B cell (primary cell): Measurements from ENCODE around the gene GLCE. TPM values are rescaled to one million over a fixed set of nuclear protein-coding genes. Genes with fewer than 3 reads are reported as not detected.

Source experiments
- ATAC-seq: fragments of 200-7000 bp; cut with Tn5 transposase; one replicate; pipeline ENCODE4 v1.10.0; 2021; ENCODE audit warnings: low read depth, mild to moderate bottlenecking, moderate number of reproducible peaks, moderate library complexity
- CTCF ChIA-PET: fragments of 350-600 bp; sonication (Branson Sonifier 250); formaldehyde crosslinking; loops from one replicate; lab custom pipeline; 2021; ENCODE audit warnings: antibody characterized with exemption, inconsistent platforms; lab: Charles Lee
- POLR2A ChIA-PET: fragments of 350-600 bp; sonication (Branson Sonifier 250); formaldehyde crosslinking; loops from one replicate; lab custom pipeline; 2021; ENCODE audit warnings: antibody characterized with exemption; lab: Charles Lee
- DNase-seq: peaks from one replicate; pipeline ENCODE4 v3.0.0; 2013
- H2AFZ ChIP-seq: 2 replicates; pipeline ENCODE4 v1.6.1; 2012; ENCODE audit warnings: mild to moderate bottlenecking, low read depth, low read length; ENCODE audit not compliant: insufficient read depth, poor library complexity, severe bottlenecking
- H3K27ac ChIP-seq, 2 donors: 1 replicate in 1 of 2; 2 replicates in 1 of 2; pipeline ENCODE4 v1.5.1; 2012 to 2013; ENCODE audit warnings: low read length in 2 of 2, mild to moderate bottlenecking in 2 of 2, moderate library complexity in 1 of 2
- H3K27me3 ChIP-seq, 4 experiments: fragments of 200-600 bp in 1 of 4; sonication (generic) in 1 of 4; replicated peaks in 1 of 4; 1 replicate in 2 of 4; 2 replicates in 2 of 4; pipeline versions ENCODE4 v1.6.1 to v1.7.0; 2013 to 2016; ENCODE audit warnings: low read length in 3 of 4, mild to moderate bottlenecking in 2 of 4, mixed read lengths in 1 of 4, moderate library complexity in 1 of 4; ENCODE audit not compliant: insufficient read depth in 4 of 4, control insufficient read depth in 3 of 4; ENCODE audit errors: control extremely low read depth in 1 of 4
- H3K36me3 ChIP-seq, 2 experiments: replicated peaks in 1 of 2; 1 replicate in 1 of 2; 2 replicates in 1 of 2; pipeline versions ENCODE4 v1.6.1 to v1.7.1; 2013; ENCODE audit warnings: low read length in 1 of 2; ENCODE audit not compliant: insufficient read depth in 2 of 2, control insufficient read depth in 1 of 2; ENCODE audit errors: control extremely low read depth in 1 of 2, extremely low read depth in 1 of 2
- H3K4me1 ChIP-seq, 2 donors: fragments of 200-600 bp in 1 of 2; sonication (generic) in 1 of 2; 1 replicate in 1 of 2; 2 replicates in 1 of 2; pipeline versions ENCODE4 v1.5.1 to v1.6.1; 2013 to 2017; ENCODE audit warnings: low read length in 2 of 2; ENCODE audit not compliant: control insufficient read depth in 2 of 2, insufficient read depth in 2 of 2
- H3K4me2 ChIP-seq: replicated peaks from 2 replicates; pipeline ENCODE3; 2012; ENCODE audit warnings: mild to moderate bottlenecking, low read depth, low read length; ENCODE audit not compliant: poor library complexity, severe bottlenecking
- H3K4me3 ChIP-seq, 5 experiments: fragments of 200-600 bp in 1 of 5; sonication (generic) in 1 of 5; 1 replicate in 3 of 5; 2 replicates in 2 of 5; pipeline versions ENCODE4 v1.5.1 to v1.7.0; 2011 to 2016; ENCODE audit warnings: low read length in 4 of 5, mild to moderate bottlenecking in 4 of 5, low read depth in 2 of 5, control low read depth in 1 of 5, moderate library complexity in 1 of 5; ENCODE audit not compliant: insufficient read depth in 1 of 5; ENCODE audit errors: control extremely low read depth in 1 of 5, extremely low read depth in 1 of 5
- H3K79me2 ChIP-seq: fragments of 200-600 bp; sonication (generic); one replicate; pipeline ENCODE4 v1.6.0; 2016; ENCODE audit warnings: low read length; ENCODE audit not compliant: control insufficient read depth, insufficient read depth
- H3K9ac ChIP-seq: fragments of 200-600 bp; sonication (generic); 2 replicates; pipeline ENCODE4 v1.6.1; 2017; ENCODE audit warnings: mild to moderate bottlenecking, low read length, moderate library complexity
- H3K9me3 ChIP-seq, 3 donors: one replicate each; pipeline versions ENCODE4 v1.6.1 to v1.7.1; 2013; ENCODE audit warnings: low read length in 2 of 3; ENCODE audit not compliant: control insufficient read depth in 2 of 3, insufficient read depth in 1 of 3; ENCODE audit errors: control extremely low read depth in 1 of 3
- H4K20me1 ChIP-seq: 2 replicates; pipeline ENCODE4 v1.6.0; 2012; ENCODE audit warnings: mild to moderate bottlenecking, low read length; ENCODE audit not compliant: insufficient read depth, control insufficient read depth, poor library complexity, severe bottlenecking
- H3K27ac Mint-ChIP-seq: one replicate; pipeline ENCODE4 v1.8.0; 2021; ENCODE audit warnings: mixed read lengths
- H3K27me3 Mint-ChIP-seq: one replicate; pipeline ENCODE4 v1.8.0; 2021; ENCODE audit warnings: mixed read lengths
- H3K4me1 Mint-ChIP-seq: one replicate; pipeline ENCODE4 v1.8.0; 2021; ENCODE audit warnings: mixed read lengths
- H3K4me3 Mint-ChIP-seq: one replicate; pipeline ENCODE4 v1.8.0; 2021; ENCODE audit warnings: mixed read lengths
- H3K9me3 Mint-ChIP-seq: one replicate; pipeline ENCODE4 v1.8.0; 2022; ENCODE audit warnings: mixed read lengths; ENCODE audit not compliant: insufficient read depth
- EZH2 ChIP-seq: IDR thresholded peaks from 2 replicates; pipeline ENCODE4 v1.6.1; 2012; ENCODE audit warnings: borderline replicate concordance, low read depth, mild to moderate bottlenecking, moderate library complexity, low read length; ENCODE audit not compliant: insufficient read depth, poor library complexity, severe bottlenecking
- WGBS: methylation state at CpG from one replicate; pipeline ENCODE4 v1.1.5; 2013; ENCODE audit warnings: missing lambda C conversion rate; ENCODE audit not compliant: insufficient coverage; 5-methylcytosine and 5-hydroxymethylcytosine counted together
- intact Hi-C: fragments of 100-400 bp; cut with micrococcal nuclease; formaldehyde crosslinking; loops from one replicate; pipeline ENCODE4 v1.10.0; 2022
- polyA plus RNA-seq: library from polyadenylated mRNA; depleted of rRNA; stranded (reverse); fragments of >200 nt; gene quantifications from 2 replicates; pipeline ENCODE4 v1.2.3, GENCODE V29; 2012
- total RNA-seq, 2 donors: library from RNA; stranded (reverse); fragments of 120-200 nt in 1 of 2; gene quantifications; 1 replicate in 1 of 2; 2 replicates in 1 of 2; pipeline versions ENCODE4 v1.2.3 to v1.2.4, GENCODE V29; 2013 to 2022
- TF ChIP-seq, protein P1 (sequence below): fragments of 200-600 bp; IDR thresholded peaks from one replicate; pipeline ENCODE4 v1.8.0; 2022; ENCODE audit warnings: antibody characterized with exemption, mild to moderate bottlenecking

GLCE gene
- total and polyA plus RNA-seq, 2 donors (not counting 1 experiment from before 2014, with no cell fraction given): 3.0 to 5.3 TPM

DNA sequence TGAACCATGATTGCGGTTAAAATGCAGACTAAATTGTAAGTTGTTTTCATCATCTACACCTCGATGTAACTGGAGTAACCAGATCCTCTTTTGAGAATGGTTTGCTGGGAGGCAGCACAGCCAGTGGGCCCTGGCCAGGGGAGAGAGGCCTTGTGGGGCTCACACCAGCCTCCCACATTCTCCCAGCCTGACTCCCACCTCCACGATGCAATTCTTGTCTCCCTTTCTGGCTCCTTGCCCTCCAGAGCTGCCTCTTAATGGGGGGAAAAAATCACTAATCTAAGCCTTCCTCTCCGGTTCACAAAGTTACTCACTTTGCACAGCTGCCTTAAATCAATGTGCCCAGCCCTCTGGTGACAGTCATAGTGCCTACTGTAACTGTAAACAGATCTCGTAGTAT is 120.3 kb downstream of the GLCE start:
- no peak overlapping the region for H3K27ac ChIP-seq
- H3K27ac Mint-ChIP-seq: no peak overlapping the region
- H3K4me3 Mint-ChIP-seq: no peak overlapping the region
- H3K4me3 ChIP-seq: no peak overlapping the region
- TF ChIP-seq, protein P1, sequence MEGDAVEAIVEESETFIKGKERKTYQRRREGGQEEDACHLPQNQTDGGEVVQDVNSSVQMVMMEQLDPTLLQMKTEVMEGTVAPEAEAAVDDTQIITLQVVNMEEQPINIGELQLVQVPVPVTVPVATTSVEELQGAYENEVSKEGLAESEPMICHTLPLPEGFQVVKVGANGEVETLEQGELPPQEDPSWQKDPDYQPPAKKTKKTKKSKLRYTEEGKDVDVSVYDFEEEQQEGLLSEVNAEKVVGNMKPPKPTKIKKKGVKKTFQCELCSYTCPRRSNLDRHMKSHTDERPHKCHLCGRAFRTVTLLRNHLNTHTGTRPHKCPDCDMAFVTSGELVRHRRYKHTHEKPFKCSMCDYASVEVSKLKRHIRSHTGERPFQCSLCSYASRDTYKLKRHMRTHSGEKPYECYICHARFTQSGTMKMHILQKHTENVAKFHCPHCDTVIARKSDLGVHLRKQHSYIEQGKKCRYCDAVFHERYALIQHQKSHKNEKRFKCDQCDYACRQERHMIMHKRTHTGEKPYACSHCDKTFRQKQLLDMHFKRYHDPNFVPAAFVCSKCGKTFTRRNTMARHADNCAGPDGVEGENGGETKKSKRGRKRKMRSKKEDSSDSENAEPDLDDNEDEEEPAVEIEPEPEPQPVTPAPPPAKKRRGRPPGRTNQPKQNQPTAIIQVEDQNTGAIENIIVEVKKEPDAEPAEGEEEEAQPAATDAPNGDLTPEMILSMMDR: no peak
- TF ChIP-seq EZH2: no peak
- peaks cover 17% of the 10 kb centered on the region for H3K27me3 Mint-ChIP-seq
- no peaks in the 10 kb centered on the region for H3K27me3 ChIP-seq
- POLR2A ChIA-PET: no interaction called here
- no peaks in the 10 kb centered on the region for H3K79me2 ChIP-seq
- no peaks in the 10 kb centered on the region for H3K9me3 ChIP-seq
- WGBS: 83% methylated on average over 2 of the region's 5 CpGs
- no peak overlapping the region for H2AFZ ChIP-seq
- no peaks in the 10 kb centered on the region for H3K4me1 Mint-ChIP-seq
- no peak overlapping the region for H3K9ac ChIP-seq
- no peaks in the 10 kb centered on the region for H3K4me1 ChIP-seq
- no peak overlapping the region for H3K4me2 ChIP-seq
- no peaks in the 10 kb centered on the region for H4K20me1 ChIP-seq
- CTCF ChIA-PET: no interaction called here
- ATAC-seq: no peak
- intact Hi-C loops: no loop called here
- no peaks in the 10 kb centered on the region for H3K9me3 Mint-ChIP-seq
- no peaks in the 10 kb centered on the region for H3K36me3 ChIP-seq
- DNase-seq: no peak

DNA sequence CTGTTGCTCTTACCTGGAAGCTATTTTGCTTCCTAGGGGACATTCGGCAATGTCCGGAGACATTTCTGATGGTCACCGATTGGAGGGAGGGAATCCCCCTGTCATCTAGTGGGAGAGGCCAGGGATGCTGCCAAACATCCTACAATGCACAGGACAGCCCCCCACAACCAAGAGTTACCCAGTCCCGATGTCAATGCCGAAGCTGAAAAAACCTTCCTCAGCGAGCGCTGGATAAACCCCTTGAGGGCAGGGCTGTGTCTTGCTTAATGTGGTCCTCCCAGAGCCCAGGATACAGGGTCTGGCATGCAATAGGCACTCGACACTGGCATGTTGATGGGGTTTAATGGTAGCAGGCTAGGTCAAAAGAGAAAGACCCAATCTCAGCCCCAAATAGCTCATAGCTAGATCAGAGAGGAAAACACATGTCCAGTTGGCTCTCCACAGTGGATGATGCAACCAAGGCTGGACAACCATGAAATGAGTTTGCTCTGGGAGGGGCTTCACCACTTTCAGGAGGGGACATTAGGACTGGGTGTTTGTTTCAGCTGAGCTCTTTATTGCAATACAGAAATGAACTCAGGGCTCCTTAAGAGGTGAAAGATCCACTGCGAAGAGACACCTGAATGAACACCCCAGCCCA is 121.8 kb downstream of the GLCE start:
- Mint-ChIP-seq H3K9me3 (no peaks in the 10 kb centered on the region), H3K27ac (no peak overlapping the region), H3K4me3 (no peak overlapping the region), H3K27me3 (peaks cover 13% of the 10 kb centered on the region), H3K4me1 (no peaks in the 10 kb centered on the region)
- H3K4me3 ChIP-seq: no peak overlapping the region
- ChIA-PET POLR2A (no interaction called here), CTCF (no interaction called here)
- no peaks in the 10 kb centered on the region for H3K4me1 ChIP-seq
- WGBS: 90% methylated on average over 2 of the region's 9 CpGs
- no peak overlapping the region for H3K9ac ChIP-seq
- no peaks in the 10 kb centered on the region for H3K36me3 ChIP-seq
- intact Hi-C loops: no loop called here
- H2AFZ ChIP-seq: no peak overlapping the region
- no peaks in the 10 kb centered on the region for H3K79me2 ChIP-seq
- no peaks in the 10 kb centered on the region for H3K9me3 ChIP-seq
- no peaks in the 10 kb centered on the region for H3K27me3 ChIP-seq
- H3K4me2 ChIP-seq: no peak overlapping the region
- TF ChIP-seq EZH2: no peak
- TF ChIP-seq, protein P1: no peak
- DNase-seq (no peak), ATAC-seq (no peak)
- H3K27ac ChIP-seq: no peak overlapping the region
- no peaks in the 10 kb centered on the region for H4K20me1 ChIP-seq
